Measurements from ENCODE around the gene VSNL1. TPM values are rescaled to one million over a fixed set of nuclear protein-coding genes. Genes with fewer than 3 reads are reported as not detected.

VSNL1 gene
- total RNA-seq, 2 donors from 2014 or later = not detected

- Histone ChIP-seq H3K36me3 (no peaks in the 10 kb centered on the region), H3K4me3 (no peak overlapping the region), H3K4me1 (ENCODE audit: control insufficient read depth in 1 of 2, low read depth in 2 of 2) (no peaks in the 10 kb centered on the region), H3K9me3 (no peaks in the 10 kb centered on the region), H3K27ac (no peak overlapping the region), H3K27me3 (replicated peaks; ENCODE audit: insufficient read depth) (no peaks in the 10 kb centered on the region)
- DNase-seq (ENCODE audit: low spot score) (no peak), ATAC-seq (ENCODE audit: insufficient number of reproducible peaks, low FRiP score, low read depth) (no peak)
- TF ChIP-seq CTCF (IDR thresholded peaks at IDR 0.05) = no peak
These were observed 34.0 kb downstream of the VSNL1 start for GRCh38 chr2:17574406-17575073.

DNA sequence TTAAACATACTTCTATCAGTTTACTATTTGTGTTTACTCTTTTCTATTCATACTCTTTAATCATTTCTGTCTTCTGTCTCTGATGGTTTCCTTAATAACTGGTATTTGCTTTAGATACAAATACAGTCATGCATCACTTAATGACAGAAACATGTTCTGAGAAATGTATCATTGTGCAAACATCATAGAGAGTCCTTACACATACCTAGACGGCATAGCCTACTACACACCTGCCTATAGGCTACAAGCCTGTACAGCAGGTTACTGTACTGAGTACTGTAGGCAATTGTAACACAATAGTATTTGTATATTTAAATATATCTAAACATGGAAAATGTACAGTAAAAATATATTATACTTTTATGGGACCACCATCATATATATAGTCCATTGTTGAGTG, 36.3 kb downstream of the VSNL1 start:
- no peak for TF ChIP-seq CTCF (IDR thresholded peaks at IDR 0.05)
- Histone ChIP-seq H3K9me3 (no peaks in the 10 kb centered on the region), H3K4me1 (ENCODE audit: control insufficient read depth in 1 of 2, low read depth in 2 of 2) (no peaks in the 10 kb centered on the region), H3K36me3 (no peaks in the 10 kb centered on the region), H3K27ac (no peak overlapping the region), H3K27me3 (replicated peaks; ENCODE audit: insufficient read depth) (no peaks in the 10 kb centered on the region), H3K4me3 (no peak overlapping the region)
- DNase-seq (ENCODE audit: low spot score) (no peak), ATAC-seq (ENCODE audit: insufficient number of reproducible peaks, low FRiP score, low read depth) (no peak)

- H3K4me1 ChIP-seq (ENCODE audit: control insufficient read depth in 1 of 2, low read depth in 2 of 2) = no peaks in the 10 kb centered on the region
- H3K36me3 ChIP-seq = no peaks in the 10 kb centered on the region
- TF ChIP-seq CTCF (IDR thresholded peaks at IDR 0.05) = no peak
- ATAC-seq (ENCODE audit: insufficient number of reproducible peaks, low FRiP score, low read depth) (no peak), DNase-seq (ENCODE audit: low spot score) (no peak)
- H3K9me3 ChIP-seq = no peaks in the 10 kb centered on the region
- no peak overlapping the region for H3K4me3 ChIP-seq
- no peaks in the 10 kb centered on the region for H3K27me3 ChIP-seq (replicated peaks; ENCODE audit: insufficient read depth)
- H3K27ac ChIP-seq = no peak overlapping the region
These were observed 38.0 kb downstream of the VSNL1 start for GRCh38 chr2:17578466-17578928.

DNA sequence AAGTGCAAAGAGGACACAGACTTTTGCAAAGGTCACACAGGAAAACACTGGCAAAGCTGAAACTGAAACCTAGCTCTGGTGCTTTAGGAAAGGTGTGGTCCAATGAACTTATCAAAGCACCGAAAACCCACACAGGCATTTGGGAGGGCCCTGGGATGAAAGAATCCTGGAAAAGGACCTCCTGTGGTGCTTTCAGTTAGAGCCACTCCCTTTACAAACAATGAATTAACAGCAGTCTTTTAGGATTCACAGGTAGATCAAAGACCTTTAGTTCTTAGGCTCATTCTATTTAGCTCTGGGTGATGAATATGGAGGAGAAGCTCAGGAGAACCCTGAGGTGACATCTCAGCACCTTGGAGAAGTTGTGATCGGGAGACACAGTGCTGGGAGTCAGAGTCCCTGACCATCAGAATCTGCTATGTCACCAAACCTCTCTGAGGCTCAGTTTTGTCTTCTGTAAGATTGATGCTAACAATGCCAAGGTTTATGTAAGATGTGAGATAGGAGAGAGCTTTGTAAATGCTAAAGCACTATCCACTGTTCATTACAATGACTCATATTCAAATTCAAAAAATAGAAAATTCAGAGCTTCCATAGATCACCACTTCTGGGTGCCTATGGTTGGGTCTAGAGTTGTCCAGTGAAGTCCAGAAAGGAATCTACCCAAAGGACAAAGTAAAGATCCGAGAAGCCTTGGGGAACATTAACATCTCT, 39.3 kb downstream of the VSNL1 start:
- H3K36me3 ChIP-seq = no peaks in the 10 kb centered on the region
- DNase-seq (ENCODE audit: low spot score) = no peak
- H3K4me1 ChIP-seq (ENCODE audit: control insufficient read depth in 1 of 2, low read depth in 2 of 2) = no peaks in the 10 kb centered on the region
- no peaks in the 10 kb centered on the region for H3K27me3 ChIP-seq (replicated peaks; ENCODE audit: insufficient read depth)
- H3K9me3 ChIP-seq = no peaks in the 10 kb centered on the region
- no peak for TF ChIP-seq CTCF (IDR thresholded peaks at IDR 0.05)
- H3K4me3 ChIP-seq = no peak overlapping the region
- ATAC-seq (ENCODE audit: insufficient number of reproducible peaks, low FRiP score, low read depth) = no peak
- no peak overlapping the region for H3K27ac ChIP-seq

DNA sequence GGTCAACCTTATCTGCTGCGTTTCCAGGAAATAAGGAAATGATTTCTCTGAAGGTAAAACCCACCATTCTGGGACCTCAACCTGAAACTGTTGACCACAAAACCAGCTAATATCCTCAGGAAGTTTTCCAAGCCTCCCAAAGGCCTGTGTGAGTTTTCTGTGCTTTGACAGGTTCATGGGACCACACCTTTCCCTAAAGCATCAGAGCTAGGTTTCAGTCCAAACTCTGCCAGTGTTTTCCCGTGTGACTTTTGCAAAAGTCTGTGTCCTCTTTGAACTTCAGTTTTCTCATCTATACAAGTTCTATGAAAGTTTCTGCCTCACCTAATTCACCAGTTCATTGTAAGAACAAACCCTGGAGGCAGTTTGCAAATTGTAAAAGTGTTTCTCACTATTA, 39.8 kb downstream of the VSNL1 start:
- TF ChIP-seq CTCF (IDR thresholded peaks at IDR 0.05) = no peak
- H3K4me3 ChIP-seq = no peak overlapping the region
- no peak for ATAC-seq (ENCODE audit: insufficient number of reproducible peaks, low FRiP score, low read depth)
- H3K27ac ChIP-seq = no peak overlapping the region
- H3K4me1 ChIP-seq (ENCODE audit: control insufficient read depth in 1 of 2, low read depth in 2 of 2) = no peaks in the 10 kb centered on the region
- no peak for DNase-seq (ENCODE audit: low spot score)
- H3K9me3 ChIP-seq = no peaks in the 10 kb centered on the region
- H3K36me3 ChIP-seq = no peaks in the 10 kb centered on the region
- no peaks in the 10 kb centered on the region for H3K27me3 ChIP-seq (replicated peaks; ENCODE audit: insufficient read depth)

All from thoracic aorta (tissue), 2 donors.